Endothelial cell of umbilical vein (primary cell): ENCODE data around the gene SCAF8. TPM values are rescaled to one million over a fixed set of nuclear protein-coding genes. Genes with fewer than 3 reads are reported as not detected.

ENCODE experiments used
- BruUV-seq: library from RNA; stranded (reverse); fragments of 400-500 nt; replicated peaks from 2 replicates; lab custom pipeline; 2021; lab: Mats Ljungman, UMichigan
- CTCF ChIA-PET: fragments of 300-600, 350-600 bp; sonication (Branson Sonifier 250); formaldehyde crosslinking; loops from one replicate; lab custom pipeline; 2021; ENCODE audit warnings: antibody characterized with exemption, inconsistent platforms; lab: Charles Lee
- POLR2A ChIA-PET: fragments of 300-600, 350-600 bp; sonication (Branson Sonifier 250); formaldehyde crosslinking; loops from one replicate; lab custom pipeline; 2021; ENCODE audit warnings: antibody characterized with exemption, inconsistent platforms; lab: Charles Lee
- DNase-seq: peaks from one replicate; pipeline ENCODE4 v3.0.0-alpha.2; 2011; ENCODE audit warnings: low read depth, low spot score
- FAIRE-seq: peaks from 2 replicates; lab custom pipeline; 2011; peaks lifted over from hg19 to GRCh38; lab: Jason Lieb, UNC
- H2AFZ ChIP-seq: 2 replicates; pipeline ENCODE4 v1.6.0; 2012; ENCODE audit warnings: low read depth, low read length, control low read depth, inconsistent platforms
- H3K27ac ChIP-seq: 2 replicates; pipeline ENCODE4 v1.5.1; 2011; ENCODE audit warnings: low read depth, mild to moderate bottlenecking, control low read depth, low read length, moderate library complexity; ENCODE audit not compliant: insufficient read depth
- H3K27me3 ChIP-seq, 2 experiments: 2 replicates each; pipeline versions ENCODE4 v1.6.0 to v1.6.1; 2011; ENCODE audit warnings: low read length in 2 of 2, mixed read lengths in 1 of 2; ENCODE audit not compliant: control insufficient read depth in 2 of 2, insufficient read depth in 2 of 2
- H3K36me3 ChIP-seq, 2 experiments: 2 replicates in 1 of 2; 3 replicates in 1 of 2; pipeline ENCODE4 v1.5.1; 2011; ENCODE audit warnings: low read length in 2 of 2, mild to moderate bottlenecking in 1 of 2, moderate library complexity in 1 of 2; ENCODE audit not compliant: control insufficient read depth in 2 of 2, insufficient read depth in 2 of 2; ENCODE audit errors: extremely low read depth in 1 of 2
- H3K4me1 ChIP-seq: 3 replicates; pipeline ENCODE4 v1.5.1; 2011; ENCODE audit warnings: mild to moderate bottlenecking, low read length; ENCODE audit not compliant: control insufficient read depth, insufficient read depth; ENCODE audit errors: extremely low read depth
- H3K4me2 ChIP-seq: 2 replicates; pipeline ENCODE4 v1.6.1; 2011; ENCODE audit warnings: low read length, control low read depth, mixed read lengths; ENCODE audit not compliant: insufficient read depth
- H3K4me3 ChIP-seq, 3 experiments: fragments of 200-600 bp in 1 of 3; sonication (generic), shearing (Covaris generic) in 1 of 3; replicated peaks in 1 of 3; 2 replicates each; pipeline ENCODE4 v1.5.1; 2011 to 2016; ENCODE audit warnings: control low read depth in 3 of 3, low read length in 3 of 3, mild to moderate bottlenecking in 2 of 3, inconsistent platforms in 1 of 3, low read depth in 1 of 3, moderate library complexity in 1 of 3; ENCODE audit not compliant: insufficient read depth in 1 of 3
- H3K79me2 ChIP-seq: 2 replicates; pipeline ENCODE4 v1.6.0; 2012; ENCODE audit warnings: low read length, inconsistent platforms; ENCODE audit not compliant: control insufficient read depth, insufficient read depth
- H3K9ac ChIP-seq: replicated peaks from 2 replicates; pipeline ENCODE3; 2011; ENCODE audit warnings: low read length, control low read depth; ENCODE audit not compliant: insufficient read depth; ENCODE audit errors: extremely low read depth
- H3K9me1 ChIP-seq: replicated peaks from 3 replicates; pipeline ENCODE4 v1.6.0; 2011; ENCODE audit warnings: mild to moderate bottlenecking, low read length; ENCODE audit not compliant: control insufficient read depth, insufficient read depth; ENCODE audit errors: extremely low read depth
- H3K9me3 ChIP-seq: replicated peaks from 2 replicates; pipeline ENCODE4 v1.5.1; 2012; ENCODE audit warnings: low read length, inconsistent platforms; ENCODE audit not compliant: control insufficient read depth, insufficient read depth
- H4K20me1 ChIP-seq: replicated peaks from 2 replicates; pipeline ENCODE3; 2011; ENCODE audit warnings: mild to moderate bottlenecking, low read length; ENCODE audit not compliant: control insufficient read depth, insufficient read depth; ENCODE audit errors: extremely low read depth
- EZH2 ChIP-seq: IDR thresholded peaks from 2 replicates; pipeline ENCODE4 v1.6.1; 2012; ENCODE audit warnings: borderline replicate concordance, low read depth, mild to moderate bottlenecking, moderate library complexity, low read length, inconsistent platforms; ENCODE audit not compliant: severe bottlenecking
- FOS ChIP-seq: IDR thresholded peaks from 2 replicates; pipeline ENCODE4 v1.6.1; 2011; ENCODE audit warnings: mild to moderate bottlenecking, low read length, moderate library complexity, borderline replicate concordance; ENCODE audit not compliant: insufficient read depth
- GATA2 ChIP-seq: IDR thresholded peaks from 2 replicates; pipeline ENCODE4 v1.7.0; 2011; ENCODE audit warnings: low read depth, mild to moderate bottlenecking, moderate library complexity, mixed read lengths, low read length; ENCODE audit not compliant: insufficient read length, insufficient read depth
- JUN ChIP-seq: IDR thresholded peaks from 2 replicates; pipeline ENCODE4 v1.6.1; 2011; ENCODE audit warnings: borderline replicate concordance, low read depth; ENCODE audit not compliant: insufficient read length, insufficient read depth
- MYC ChIP-seq: IDR thresholded peaks from one replicate; pipeline ENCODE4 v1.6.1; 2011; ENCODE audit warnings: mild to moderate bottlenecking, low read depth, low read length
- POLR2A ChIP-seq: IDR thresholded peaks from 2 replicates; pipeline ENCODE4 v1.6.1; 2012; ENCODE audit warnings: low read depth, mild to moderate bottlenecking, control low read depth, low read length
- POLR2AphosphoS5 ChIP-seq: IDR thresholded peaks from 2 replicates; pipeline ENCODE4 v1.6.1; 2012; ENCODE audit warnings: low read depth, mild to moderate bottlenecking, control low read depth, low read length, moderate library complexity; ENCODE audit not compliant: insufficient read depth
- dilution Hi-C: fragments of 300-500 bp; cut with MboI; formaldehyde crosslinking; loops from one replicate; pipeline ENCODE4 v1.15.0; 2019; ENCODE audit warnings: low sequenced_read_pairs; ENCODE audit not compliant: extremely low pct_ligation_motif_present
- intact Hi-C: fragments of 100-400 bp; cut with micrococcal nuclease; formaldehyde crosslinking; loops from one replicate; pipeline ENCODE4 v1.10.0; 2022
- polyA plus RNA-seq, 4 experiments: library from polyadenylated mRNA; depleted of rRNA in 3 of 4; stranded (reverse) in 3 of 4; unstranded in 1 of 4; fragments of >200 nt; gene quantifications; 2 replicates each; pipeline versions ENCODE4 v1.2.1 to v1.2.3, GENCODE V29; 2011 to 2012; ENCODE audit warnings: missing spikeins in 1 of 4
- total RNA-seq: library from RNA; stranded (reverse); gene quantifications from 2 replicates; pipeline ENCODE4 v1.2.3, GENCODE V29; 2021
- TF ChIP-seq, protein P1 (sequence below), 2 donors: IDR thresholded peaks; 1 replicate in 1 of 2; 2 replicates in 1 of 2; pipeline ENCODE4 v1.5.1; 2011; ENCODE audit warnings: low read length in 2 of 2, mild to moderate bottlenecking in 2 of 2, moderate library complexity in 2 of 2, control low read depth in 1 of 2, inconsistent platforms in 1 of 2, low read depth in 1 of 2; ENCODE audit not compliant: insufficient read depth in 1 of 2; ENCODE audit errors: extremely low read depth in 1 of 2
- TF ChIP-seq, protein P2 (sequence below): IDR thresholded peaks from 2 replicates; pipeline ENCODE4 v1.6.1; 2011; ENCODE audit not compliant: insufficient read depth, insufficient read length

The SCAF8 gene
- total and polyA plus RNA-seq, 2 donors (not counting 3 experiments of a cell fraction or from before 2014, with no cell fraction given) = 11.7 to 37.8 TPM

- Histone ChIP-seq H3K27me3 (no peaks in the 10 kb centered on the region), H3K36me3 (no peaks in the 10 kb centered on the region), H3K9me1 (no peaks in the 10 kb centered on the region), H3K27ac (no peak overlapping the region), H2AFZ (no peak overlapping the region), H3K9ac (no peak overlapping the region), H3K9me3 (no peaks in the 10 kb centered on the region), H3K4me1 (no peaks in the 10 kb centered on the region), H4K20me1 (no peaks in the 10 kb centered on the region), H3K79me2 (no peaks in the 10 kb centered on the region), H3K4me2 (no peak overlapping the region), H3K4me3 (no peak overlapping the region)
- no peak for TF ChIP-seq EZH2
- TF ChIP-seq POLR2AphosphoS5 = no peak
- TF ChIP-seq, protein P1, sequence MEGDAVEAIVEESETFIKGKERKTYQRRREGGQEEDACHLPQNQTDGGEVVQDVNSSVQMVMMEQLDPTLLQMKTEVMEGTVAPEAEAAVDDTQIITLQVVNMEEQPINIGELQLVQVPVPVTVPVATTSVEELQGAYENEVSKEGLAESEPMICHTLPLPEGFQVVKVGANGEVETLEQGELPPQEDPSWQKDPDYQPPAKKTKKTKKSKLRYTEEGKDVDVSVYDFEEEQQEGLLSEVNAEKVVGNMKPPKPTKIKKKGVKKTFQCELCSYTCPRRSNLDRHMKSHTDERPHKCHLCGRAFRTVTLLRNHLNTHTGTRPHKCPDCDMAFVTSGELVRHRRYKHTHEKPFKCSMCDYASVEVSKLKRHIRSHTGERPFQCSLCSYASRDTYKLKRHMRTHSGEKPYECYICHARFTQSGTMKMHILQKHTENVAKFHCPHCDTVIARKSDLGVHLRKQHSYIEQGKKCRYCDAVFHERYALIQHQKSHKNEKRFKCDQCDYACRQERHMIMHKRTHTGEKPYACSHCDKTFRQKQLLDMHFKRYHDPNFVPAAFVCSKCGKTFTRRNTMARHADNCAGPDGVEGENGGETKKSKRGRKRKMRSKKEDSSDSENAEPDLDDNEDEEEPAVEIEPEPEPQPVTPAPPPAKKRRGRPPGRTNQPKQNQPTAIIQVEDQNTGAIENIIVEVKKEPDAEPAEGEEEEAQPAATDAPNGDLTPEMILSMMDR (IDR thresholded peaks at IDR 0.05; ENCODE audit: extremely low read depth in 1 of 2, insufficient read depth in 1 of 2, low read depth in 1 of 2, low read length in 2 of 2) = no peak
- TF ChIP-seq, protein P2, sequence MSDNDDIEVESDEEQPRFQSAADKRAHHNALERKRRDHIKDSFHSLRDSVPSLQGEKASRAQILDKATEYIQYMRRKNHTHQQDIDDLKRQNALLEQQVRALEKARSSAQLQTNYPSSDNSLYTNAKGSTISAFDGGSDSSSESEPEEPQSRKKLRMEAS = no peak
- TF ChIP-seq GATA2 = no peak
- TF ChIP-seq POLR2A = no peak
- no peak for TF ChIP-seq MYC
- TF ChIP-seq JUN = no peak
- TF ChIP-seq FOS = no peak
- DNase-seq = no peak
- intact Hi-C loops (no loop called here), dilution Hi-C loops (no loop called here)
- no TSS peak for BruUV-seq
- FAIRE-seq = no peak
- ChIA-PET CTCF (interaction anchor here (0.6 to 2.1 kb wide), 5 partner anchors 15 to 553 kb away, joined by 3 to 9 read pairs (median 4); no protein-coding TSS in a partner anchor), POLR2A (no interaction called here)
Observed at GRCh38 chr6:154690857-154691256, 42.4 kb upstream of the SCAF8 start.
